Ishikawa (cell line): ENCODE data around the gene ODF4.

Source experiments
- CEBPB ChIP-seq: IDR thresholded peaks from 2 replicates; pipeline ENCODE4 v1.6.1; 2012
- CREB1 ChIP-seq: IDR thresholded peaks from 2 replicates; pipeline ENCODE4 v1.6.1; 2012; ENCODE audit warnings: low read depth
- EGR1 ChIP-seq: IDR thresholded peaks from 2 replicates; pipeline ENCODE4 v1.6.1; 2012
- EP300 ChIP-seq: IDR thresholded peaks from 2 replicates; pipeline ENCODE4 v1.6.1; 2012; ENCODE audit warnings: borderline replicate concordance
- FOXM1 ChIP-seq: IDR thresholded peaks from 2 replicates; pipeline ENCODE4 v1.6.1; 2012; ENCODE audit warnings: low read depth, borderline replicate concordance
- MAX ChIP-seq: IDR thresholded peaks from 2 replicates; pipeline ENCODE4 v1.6.1; 2012
- NFIC ChIP-seq: IDR thresholded peaks from 2 replicates; pipeline ENCODE4 v1.6.1; 2012
- RAD21 ChIP-seq: IDR thresholded peaks from 2 replicates; pipeline ENCODE4 v1.6.1; 2012; ENCODE audit warnings: low read depth
- REST ChIP-seq: IDR thresholded peaks from 2 replicates; pipeline ENCODE4 v1.6.1; 2012; ENCODE audit warnings: low read depth, mild to moderate bottlenecking
- TAF1 ChIP-seq: IDR thresholded peaks from 2 replicates; pipeline ENCODE4 v1.6.1; 2012; ENCODE audit warnings: low read depth, mild to moderate bottlenecking
- TCF12 ChIP-seq: IDR thresholded peaks from 2 replicates; pipeline ENCODE4 v1.6.1; 2012; ENCODE audit warnings: low read depth
- TEAD4 ChIP-seq: IDR thresholded peaks from 2 replicates; pipeline ENCODE4 v1.6.1; 2012
- YY1 ChIP-seq: IDR thresholded peaks from 2 replicates; pipeline ENCODE4 v1.6.1; 2012; ENCODE audit warnings: low read depth
- ZBTB7A ChIP-seq: IDR thresholded peaks from 2 replicates; pipeline ENCODE4 v1.6.1; 2012; ENCODE audit warnings: low read depth
- TF ChIP-seq, protein P1 (sequence below): IDR thresholded peaks from 2 replicates; pipeline ENCODE4 v1.6.1; 2012

Gene ODF4

GRCh38 chr17:8320262-8320661 lies 19.4 kb upstream of the ODF4 start:
- TF ChIP-seq NFIC, result no peak
- TF ChIP-seq MAX, result no peak
- TF ChIP-seq TEAD4, result no peak
- TF ChIP-seq CEBPB, result no peak
- TF ChIP-seq, protein P1, sequence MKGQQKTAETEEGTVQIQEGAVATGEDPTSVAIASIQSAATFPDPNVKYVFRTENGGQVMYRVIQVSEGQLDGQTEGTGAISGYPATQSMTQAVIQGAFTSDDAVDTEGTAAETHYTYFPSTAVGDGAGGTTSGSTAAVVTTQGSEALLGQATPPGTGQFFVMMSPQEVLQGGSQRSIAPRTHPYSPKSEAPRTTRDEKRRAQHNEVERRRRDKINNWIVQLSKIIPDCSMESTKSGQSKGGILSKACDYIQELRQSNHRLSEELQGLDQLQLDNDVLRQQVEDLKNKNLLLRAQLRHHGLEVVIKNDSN, result no peak
- no peak for TF ChIP-seq RAD21
- no peak for TF ChIP-seq TCF12
- TF ChIP-seq EGR1, result no peak
- TF ChIP-seq EP300, result no peak
- TF ChIP-seq CREB1, result no peak
- TF ChIP-seq YY1, result no peak
- TF ChIP-seq ZBTB7A, result no peak

DNA sequence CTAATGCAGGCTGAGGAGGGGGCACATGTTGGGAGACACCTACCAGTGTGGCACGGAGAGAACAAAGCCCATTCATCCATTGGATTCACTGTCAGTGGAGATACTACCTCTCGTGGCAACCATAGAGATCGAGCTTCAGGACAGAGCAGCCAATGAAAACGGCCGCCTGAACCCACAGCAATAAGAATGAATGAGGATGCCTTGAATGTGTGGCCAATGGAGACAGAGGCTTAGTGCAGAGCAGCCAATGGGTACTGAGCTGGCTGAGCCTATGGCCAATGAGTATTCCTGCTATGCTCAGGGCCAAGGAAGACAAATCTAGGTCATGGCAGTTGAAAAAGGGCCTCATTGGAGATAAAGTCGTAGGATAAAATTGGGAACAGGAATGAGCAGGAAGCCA lies 18.6 kb upstream of the ODF4 start:
- TF ChIP-seq TEAD4 (no peak), MAX (no peak), EGR1 (no peak), YY1 (no peak)
- TF ChIP-seq, protein P1, result no peak

GRCh38 chr17:8322061-8322460 lies 17.6 kb upstream of the ODF4 start:
- TF ChIP-seq TAF1, result no peak
- TF ChIP-seq, protein P1, result no peak
- no peak for TF ChIP-seq RAD21
- no peak for TF ChIP-seq MAX
- TF ChIP-seq CREB1, result no peak
- no peak for TF ChIP-seq YY1
- TF ChIP-seq NFIC, result no peak
- TF ChIP-seq CEBPB, result no peak
- TF ChIP-seq TCF12, result no peak

DNA sequence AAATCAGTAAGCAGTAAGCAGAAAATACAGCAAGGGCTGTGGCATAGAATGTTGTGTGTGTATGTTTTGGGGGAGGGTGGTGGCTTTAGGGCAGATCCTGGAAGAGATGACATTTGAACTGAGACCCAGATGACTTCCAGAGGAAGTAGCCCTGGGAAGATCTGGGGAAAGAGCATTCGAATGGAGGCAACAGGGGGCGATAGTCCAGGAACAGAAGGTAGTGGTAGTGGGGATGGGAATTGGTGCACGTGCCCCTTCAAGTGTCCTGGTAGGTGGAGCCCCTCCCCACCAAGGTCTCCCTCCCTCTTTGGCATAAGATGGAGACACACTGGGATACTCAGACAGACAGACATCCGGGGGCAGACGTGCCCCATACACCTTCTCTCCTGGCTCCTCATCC lies 15.5 kb upstream of the ODF4 start:
- TF ChIP-seq CREB1 (no peak), YY1 (no peak), REST (no peak), TEAD4 (no peak), NFIC (no peak), TAF1 (no peak), TCF12 (no peak), EGR1 (no peak)
- TF ChIP-seq, protein P1, result no peak

DNA sequence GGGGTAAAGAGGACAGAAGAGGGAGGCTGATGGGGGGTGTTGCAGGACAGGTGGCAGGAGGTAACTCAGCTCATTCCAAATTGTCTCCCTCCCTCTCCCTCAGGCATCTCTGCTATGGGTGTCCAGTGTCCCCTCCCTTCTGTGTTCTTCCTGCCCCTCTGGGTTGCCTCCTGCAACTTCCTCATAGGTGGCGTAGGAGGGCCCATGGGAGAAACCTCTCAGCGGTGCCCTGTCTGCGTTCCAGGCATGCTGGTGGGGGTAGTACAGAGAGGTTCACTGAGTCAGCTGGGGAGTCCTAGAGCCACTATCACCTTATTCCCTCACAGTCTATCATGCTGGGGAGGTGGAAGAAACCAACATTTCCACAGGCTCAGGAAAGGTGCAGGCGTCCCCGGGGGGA lies 14.7 kb upstream of the ODF4 start:
- TF ChIP-seq NFIC (no peak), ZBTB7A (no peak), RAD21 (no peak), TCF12 (no peak)

DNA sequence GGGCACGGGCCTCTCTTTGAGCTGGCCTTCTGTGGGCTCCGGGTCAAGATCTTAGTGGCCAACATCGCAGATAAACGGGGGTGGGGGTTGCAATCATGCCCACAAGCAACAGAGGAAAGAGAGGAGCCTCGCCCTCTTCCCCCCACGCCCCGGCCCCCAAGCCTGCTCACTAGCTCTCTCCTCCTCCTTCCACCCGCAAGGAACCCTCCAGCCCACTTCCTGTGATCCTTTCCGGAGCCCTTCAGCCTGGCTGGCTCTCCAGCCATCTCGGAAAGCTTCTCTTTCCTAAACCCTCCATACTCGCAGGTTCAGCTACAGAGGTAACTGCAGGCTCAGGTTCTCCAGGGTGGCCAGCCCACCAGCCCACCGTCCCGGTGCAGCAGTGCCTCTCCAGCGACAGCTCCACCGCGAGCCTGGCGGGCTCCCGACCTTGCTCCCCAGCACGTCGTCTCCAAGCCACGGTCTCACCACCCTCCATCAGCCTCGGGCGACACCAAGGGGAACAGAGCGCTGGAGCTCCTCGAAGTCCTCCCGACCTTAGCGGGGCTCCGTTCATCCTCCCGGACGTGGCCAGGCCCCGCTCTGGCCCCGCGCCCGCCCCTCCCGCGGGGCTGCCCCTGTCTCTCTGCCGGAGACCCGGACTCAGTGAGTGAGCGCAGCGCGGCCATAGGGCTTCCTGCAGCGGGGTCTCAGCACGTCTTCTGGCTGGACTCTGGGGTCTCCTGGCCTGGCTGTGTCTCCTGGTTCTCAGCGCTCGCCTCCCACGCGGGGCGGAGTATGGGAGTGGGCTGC lies 12.9 kb upstream of the ODF4 start:
- TF ChIP-seq CREB1 (no peak), MAX (no peak), CEBPB (no peak), NFIC (no peak), FOXM1 (no peak), ZBTB7A (no peak), EP300 (no peak), TCF12 (no peak), RAD21 (no peak), TAF1 (no peak), REST (no peak)
- TF ChIP-seq, protein P1, result no peak
